Measurements from ENCODE around the gene TNFRSF1A. TPM values are rescaled to one million over a fixed set of nuclear protein-coding genes. Genes with fewer than 3 reads are reported as not detected.

The TNFRSF1A gene
- total and polyA plus RNA-seq, 2 of the 13 experiments (the other 11 are each of a cell fraction or from before 2014, with no cell fraction given): 41.5 to 61.2 TPM

- TF ChIP-seq ZNF275 (CRISPR knock-in tag; IDR thresholded peaks at IDR 0.05; ENCODE audit: borderline replicate concordance) (no peak), PITX1 (CRISPR knock-in tag; IDR thresholded peaks at IDR 0.05) (peak; percentile 74), NCOA2 (CRISPR knock-in tag; IDR thresholded peaks at IDR 0.05) (peak; percentile 78), ZNF331 (CRISPR knock-in tag; IDR thresholded peaks at IDR 0.05) (peak; percentile 69), RAD51 (IDR thresholded peaks at IDR 0.05; ENCODE audit: borderline replicate concordance) (no peak), RFX5 (IDR thresholded peaks at IDR 0.05; ENCODE audit: low read depth, low read length) (no peak), GRHL1 (CRISPR knock-in tag; conservative IDR thresholded peaks at IDR 0.05) (no peak), MEIS2 (CRISPR knock-in tag; IDR thresholded peaks at IDR 0.05) (no peak), KLF12 (CRISPR knock-in tag; IDR thresholded peaks at IDR 0.05; ENCODE audit: borderline replicate concordance) (no peak), ZNF646 (CRISPR knock-in tag; IDR thresholded peaks at IDR 0.05) (no peak), ZNF7 (CRISPR knock-in tag; IDR thresholded peaks at IDR 0.05) (no peak), TCF12 (IDR thresholded peaks at IDR 0.05) (no peak), TCF12 (CRISPR knock-in tag; IDR thresholded peaks at IDR 0.05) (no peak), YEATS2 (CRISPR knock-in tag; IDR thresholded peaks at IDR 0.05; ENCODE audit: borderline replicate concordance) (no peak; the same call in 1 of the 2 replicates), RAD21 (CRISPR knock-in tag; IDR thresholded peaks at IDR 0.05) (no peak), ZBTB8A (CRISPR knock-in tag; IDR thresholded peaks at IDR 0.05; ENCODE audit: borderline replicate concordance, low read depth) (no peak; the same call in 1 of the 2 replicates), HDAC2 (CRISPR knock-in tag; IDR thresholded peaks at IDR 0.05) (no peak), SRSF4 (IDR thresholded peaks at IDR 0.05; ENCODE audit: low read depth, low read length, poor library complexity, severe bottlenecking) (no peak), SAFB2 (CRISPR knock-in tag; IDR thresholded peaks at IDR 0.05; ENCODE audit: borderline replicate concordance, low read depth) (no peak), ZNF138 (CRISPR knock-in tag; IDR thresholded peaks at IDR 0.05; ENCODE audit: low read depth) (0 out of 2 replicates have a peak, but pooled peaks have one; percentile 58), NFATC3 (CRISPR knock-in tag; IDR thresholded peaks at IDR 0.05) (no peak)
These were observed 5.6 kb downstream of the TNFRSF1A start (continued) for GRCh38 chr12:6336079-6336888.
